Left cardiac atrium (tissue), 4 donors: ENCODE measurements around the gene GABRR1. TPM values are rescaled to one million over a fixed set of nuclear protein-coding genes. Genes with fewer than 3 reads are reported as not detected.
"Not testable (repeated sequence)": the region's sequence is repeated elsewhere in the genome, so short reads cannot be mapped to it uniquely, and the experiment has no call there.

Experiments used
- ATAC-seq, 2 donors: fragments of 200-7000 bp; cut with Tn5 transposase; one replicate each; pipeline ENCODE4 v1.9.1; 2020; ENCODE audit warnings: mild to moderate bottlenecking in 2 of 2, moderate library complexity in 2 of 2
- DNase-seq: peaks from one replicate; pipeline ENCODE4 v3.0.0-alpha.2; 2020
- intact Hi-C, 2 donors: fragments of 100-400 bp; cut with DNase I; formaldehyde crosslinking; loops; one replicate each; pipeline versions ENCODE4 v1.14.1 to v1.15.1; 2022 to 2023
- long read RNA-seq: library from polyadenylated mRNA; unstranded; transcript quantifications from one replicate; pipeline ENCODE4 v2.0.0, GENCODE V29; 2021
- total RNA-seq, 2 donors: library from RNA; stranded (reverse); fragmentation: NEBNext Ultra II Directional; extraction: Animal tissue kit (Norgen Biotek cat#: 25700); gene quantifications; one replicate each; pipeline ENCODE4 v1.2.1, GENCODE V29; 2021
- donor health status: DM: no; HTN: yes; CAD: no.
- donor health status: DM: no; HTN: yes; CAD: no; lungs with severe emphysema.
- donor health status: DM: yes; HTN: yes; CAD: no.
- donor health status: Dilated cardiomyopathy.

GABRR1 gene
- total RNA-seq = not detected
- long read RNA-seq = 0 reads

DNA sequence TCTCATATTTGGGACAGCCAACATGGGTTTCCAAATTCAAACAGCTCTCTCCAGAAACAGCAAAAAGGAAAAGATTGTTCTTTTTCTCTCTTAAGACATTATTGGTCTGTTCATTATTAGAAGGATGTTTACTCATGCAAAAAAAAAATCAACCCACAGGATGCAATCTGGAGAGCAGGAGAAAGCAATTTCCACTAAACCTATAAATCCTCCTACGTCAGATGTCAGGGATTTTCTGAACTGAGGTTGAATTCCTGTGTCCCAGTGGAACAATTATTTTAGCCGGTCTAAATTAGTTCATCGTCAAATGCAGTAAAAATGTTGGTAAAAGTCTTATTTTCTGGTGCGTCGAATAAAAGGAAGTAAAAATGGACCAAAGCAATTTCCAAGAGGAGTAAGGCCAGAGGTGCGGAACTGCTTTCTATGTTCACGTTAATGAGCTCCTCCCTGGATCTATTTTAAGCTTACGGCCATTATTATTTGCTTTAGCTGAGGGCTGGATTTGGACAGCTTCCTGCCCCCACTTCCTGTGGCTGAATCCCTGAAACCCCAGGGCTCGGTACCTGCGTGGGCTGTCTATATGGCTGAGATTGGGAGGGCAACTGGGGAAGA lies at the start of gene GABRR1:
GABRR1 (minus strand) TSS at position 60 of the 612 bp plus-strand sequence; CDS start at position 24, 36 bp downstream.
- no peak for ATAC-seq
- intact Hi-C loops = no loop called here
- DNase-seq = no peak

DNA sequence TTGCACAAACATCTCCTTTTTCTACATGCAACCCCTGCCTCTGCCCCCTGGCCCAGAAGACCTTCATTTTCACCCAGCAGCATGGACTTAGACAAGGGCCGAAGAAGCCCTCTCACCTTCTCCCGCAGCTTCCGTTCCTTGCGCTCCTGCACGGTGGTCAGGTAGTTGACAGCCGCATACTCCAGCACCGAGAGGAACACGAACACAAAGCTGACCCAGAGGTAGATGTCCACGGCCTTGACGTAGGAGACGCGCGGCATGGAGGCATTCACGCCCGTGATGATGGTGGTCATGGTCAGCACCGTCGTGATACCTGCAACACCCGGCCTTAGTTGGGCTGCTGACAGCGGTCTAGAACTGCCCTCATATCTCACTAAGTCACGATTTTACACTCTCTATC lies 47.1 kb upstream of the GABRR1 start:
- ATAC-seq = no peak
- no peak for DNase-seq
- intact Hi-C loops = no loop called here

DNA sequence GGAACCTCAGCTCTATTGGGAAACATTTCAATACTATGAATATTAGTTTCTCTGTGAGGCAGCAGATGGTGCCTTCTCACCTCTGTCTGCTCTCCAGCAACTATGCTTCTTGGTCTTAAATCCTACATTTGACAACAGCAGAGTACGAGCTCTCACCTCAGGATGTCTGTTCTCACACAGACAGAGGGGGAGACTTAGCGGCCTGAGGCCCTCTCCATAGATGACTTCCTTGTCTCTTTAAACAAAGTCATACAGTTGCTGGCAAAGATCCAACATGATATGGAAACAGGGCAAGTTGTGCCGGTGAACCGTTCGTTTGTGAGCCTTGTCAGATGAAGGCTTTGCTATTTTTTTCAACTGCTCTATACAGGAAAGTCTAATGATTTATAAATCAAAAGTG lies 43.7 kb upstream of the GABRR1 start:
- no peak for ATAC-seq
- intact Hi-C loops = no loop called here
- DNase-seq = no peak

GRCh38 chr6:89260310-89260709 lies 43.2 kb upstream of the GABRR1 start:
- DNase-seq = no peak
- no peak for ATAC-seq
- intact Hi-C loops = no loop called here

DNA sequence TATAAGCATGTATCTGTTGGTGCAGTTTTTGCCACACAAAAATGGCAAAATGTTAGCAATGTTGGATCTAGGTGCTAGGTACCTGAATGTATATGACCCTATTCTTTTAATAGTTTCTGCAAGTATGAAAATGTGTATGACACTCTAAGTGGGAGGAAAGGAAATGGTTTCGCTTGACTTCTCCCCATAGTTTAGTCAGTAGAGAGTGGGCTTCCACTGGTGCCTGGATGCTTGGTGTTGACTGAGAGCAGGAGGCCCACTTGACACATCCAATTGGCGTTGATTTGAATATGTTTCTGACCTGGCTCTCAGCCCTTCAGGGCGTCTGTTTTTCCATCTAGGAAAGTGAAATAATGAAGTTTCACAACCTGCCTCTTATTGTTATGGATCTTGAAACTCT lies 41.8 kb upstream of the GABRR1 start:
- no peak for DNase-seq
- ATAC-seq = no peak
- intact Hi-C loops = no loop called here

DNA sequence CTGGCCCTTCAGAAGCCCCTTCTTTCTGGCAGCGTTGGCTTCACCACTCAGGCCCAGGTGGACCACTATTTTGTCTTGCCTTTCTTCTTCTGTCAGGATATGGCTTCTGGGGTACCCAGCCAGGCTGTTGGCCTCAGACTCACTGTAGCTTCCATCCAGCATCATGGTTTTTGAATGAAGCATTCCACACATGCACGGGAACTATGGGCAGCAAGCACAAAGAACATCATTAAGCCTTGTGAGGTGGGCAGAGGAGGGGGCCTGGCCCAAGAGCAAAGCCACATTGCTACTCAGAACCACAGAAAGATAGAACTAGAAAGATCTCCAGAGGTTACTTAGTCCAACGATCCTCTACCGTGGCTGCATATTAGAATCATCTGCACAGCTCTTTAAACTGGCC lies 40.6 kb upstream of the GABRR1 start:
- intact Hi-C loops = no loop called here
- no peak for DNase-seq
- no peak for ATAC-seq

GRCh38 chr6:89257346-89257745 lies 40.2 kb upstream of the GABRR1 start:
- no peak for ATAC-seq
- intact Hi-C loops = no loop called here
- no peak for DNase-seq

DNA sequence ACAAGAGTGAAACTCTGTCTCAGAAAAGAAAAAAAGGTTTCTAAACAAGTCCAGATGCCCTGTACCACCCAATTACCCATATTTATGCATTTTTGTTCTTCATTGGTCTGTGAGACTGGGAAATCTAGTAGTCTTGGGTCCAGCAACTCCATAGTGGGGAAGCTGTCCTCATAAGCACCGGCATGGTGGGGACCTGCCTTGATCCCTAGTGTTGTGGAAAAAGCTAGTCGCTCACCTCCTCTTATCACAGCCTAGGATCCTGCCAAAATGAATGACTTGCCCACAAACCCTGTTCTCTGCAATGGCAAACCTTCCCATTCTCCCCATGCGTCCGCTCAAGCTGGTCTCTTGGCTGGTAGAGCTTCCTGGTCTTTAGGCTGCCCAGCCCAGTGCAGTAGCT lies 38.3 kb upstream of the GABRR1 start:
- intact Hi-C loops = no loop called here
- ATAC-seq (no peak), DNase-seq (no peak)

DNA sequence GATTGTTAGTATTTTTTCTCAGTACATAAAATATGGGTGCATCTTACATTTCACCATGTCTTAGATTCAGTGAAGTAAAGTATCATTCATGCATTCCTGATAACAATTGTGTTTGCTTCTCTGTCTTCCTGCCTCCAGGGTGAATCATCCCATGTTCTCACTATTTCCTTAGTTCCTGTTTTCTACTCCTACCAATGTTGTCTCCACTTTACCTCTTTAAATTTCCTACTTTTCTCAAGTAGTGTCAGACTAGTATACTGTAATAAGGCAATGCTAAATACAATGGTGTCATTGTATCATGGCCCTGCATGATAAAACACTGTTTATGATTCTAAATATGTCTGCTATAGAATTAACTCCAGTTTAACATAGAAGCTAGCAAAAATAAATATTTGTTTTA lies 37.4 kb upstream of the GABRR1 start:
- DNase-seq (no peak), ATAC-seq (no peak)
- intact Hi-C loops = no loop called here

DNA sequence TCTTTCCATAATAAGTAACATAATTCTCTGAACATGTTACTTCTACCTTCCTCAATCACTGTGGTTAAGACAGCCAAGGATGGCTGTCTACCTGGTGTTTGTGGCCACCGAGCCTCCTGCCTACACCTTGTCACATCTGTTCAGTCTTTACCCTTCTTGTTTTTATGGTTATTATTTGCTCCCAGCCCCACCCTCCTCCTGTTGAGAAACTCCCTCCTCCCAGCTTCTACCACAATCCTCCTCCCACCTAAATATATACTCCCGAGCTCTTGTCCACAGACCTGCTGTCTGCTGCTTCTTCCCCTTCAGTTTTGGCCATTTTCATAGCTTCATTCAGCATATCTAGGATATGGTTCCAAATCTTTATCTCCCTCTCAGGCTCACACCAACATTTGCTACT lies 35.7 kb upstream of the GABRR1 start:
- intact Hi-C loops = no loop called here
- DNase-seq = no peak

GRCh38 chr6:89251976-89252375 lies 34.8 kb upstream of the GABRR1 start:
- intact Hi-C loops = no loop called here
- ATAC-seq = no peak

More for the DNA sequence above, 35.7 kb upstream of the GABRR1 start:
- no peak for ATAC-seq

GRCh38 chr6:89251170-89251569 lies 34.0 kb upstream of the GABRR1 start:
- DNase-seq = no peak
- intact Hi-C loops = no loop called here
- ATAC-seq = no peak

More at GRCh38 chr6:89251976-89252375, 34.8 kb upstream of the GABRR1 start:
- no peak for DNase-seq

GRCh38 chr6:89250239-89250638 lies 33.1 kb upstream of the GABRR1 start:
- DNase-seq (no peak), ATAC-seq (no peak)
- intact Hi-C loops = no loop called here

DNA sequence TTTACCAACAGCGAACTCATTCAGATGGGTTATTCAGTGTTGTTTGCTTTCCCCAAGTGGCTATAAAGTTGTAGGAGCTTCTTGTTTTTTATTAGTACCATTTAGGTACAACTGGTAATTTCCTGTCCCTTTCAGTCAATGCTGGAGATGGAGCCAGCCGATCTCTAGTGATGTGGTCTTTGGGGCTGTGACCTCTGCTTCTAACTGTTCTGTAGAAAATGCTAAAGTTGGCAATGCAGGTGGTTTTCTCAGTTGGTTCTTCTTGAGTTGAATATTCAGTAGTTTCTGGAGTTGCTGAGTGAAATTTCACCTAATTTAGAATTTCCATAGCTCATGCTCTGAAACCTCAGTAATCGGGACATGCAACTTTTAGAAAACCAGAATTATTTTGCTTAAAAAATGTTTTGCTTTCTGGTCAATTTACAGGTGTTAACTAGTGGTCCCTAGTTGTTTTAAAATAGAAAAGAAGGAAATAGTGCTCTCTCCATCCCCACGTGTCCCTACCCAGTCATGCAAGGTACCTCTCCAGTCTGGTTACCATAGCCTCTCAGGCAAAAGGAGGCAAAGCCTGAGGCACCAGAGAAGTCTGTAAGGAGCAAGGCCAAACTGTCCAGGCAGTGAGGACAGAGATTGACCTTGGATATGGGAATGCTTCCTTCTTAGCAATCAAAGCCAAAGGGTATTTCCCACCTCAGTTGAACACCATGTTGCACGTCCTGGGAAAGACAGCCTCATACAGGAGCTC lies 27.3 kb upstream of the GABRR1 start:
- intact Hi-C loops = loop anchor here in 1 of 2 donors (5.0 to 10.0 kb wide), 2 partner anchors 120 to 262 kb away; no protein-coding TSS in a partner anchor
- DNase-seq = no peak
- no peak for ATAC-seq

- no peak for DNase-seq
- ATAC-seq = no peak
- intact Hi-C loops = loop anchor here (2.0 to 10.0 kb wide), 4 partner anchors 118 to 261 kb away; no protein-coding TSS in a partner anchor
Measured at GRCh38 chr6:89243331-89243629, 26.1 kb upstream of the GABRR1 start.

GRCh38 chr6:89242574-89243330 lies 25.6 kb upstream of the GABRR1 start:
- intact Hi-C loops = loop anchor here (2.0 to 10.0 kb wide), 4 partner anchors 118 to 260 kb away; no protein-coding TSS in a partner anchor
- ATAC-seq = no peak
- no peak for DNase-seq

GRCh38 chr6:89239338-89239737 lies 22.2 kb upstream of the GABRR1 start:
- intact Hi-C loops = no loop called here
- ATAC-seq (no peak), DNase-seq (no peak)

- intact Hi-C loops = no loop called here
- DNase-seq = no peak
- no peak for ATAC-seq
Measured at GRCh38 chr6:89237158-89237557, 20.0 kb upstream of the GABRR1 start.

DNA sequence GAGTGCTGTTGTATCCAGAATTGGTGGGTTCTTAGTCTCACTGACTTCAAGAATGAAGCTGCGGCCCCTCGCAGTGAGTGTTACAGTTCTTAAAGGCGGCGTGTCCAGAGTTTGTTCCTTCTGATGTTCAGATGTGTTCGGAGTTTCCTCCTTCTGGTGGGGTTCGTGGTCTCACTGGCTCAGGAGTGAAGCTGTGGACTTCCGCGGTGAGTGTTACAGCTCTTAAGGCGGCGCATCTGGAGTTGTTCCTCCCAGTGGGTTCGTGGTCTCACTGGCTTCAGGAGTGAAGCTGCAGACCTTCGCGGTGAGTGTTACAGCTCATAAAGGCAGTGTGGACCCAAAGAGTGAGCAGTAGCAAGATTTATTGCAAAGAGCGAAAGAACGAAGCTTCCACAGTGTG lies 16.4 kb upstream of the GABRR1 start:
- ATAC-seq, DNase-seq, intact Hi-C loops: not testable (repeated sequence)

GRCh38 chr6:89222712-89223039 lies 5.5 kb upstream of the GABRR1 start:
- DNase-seq (no peak), ATAC-seq (no peak)
- intact Hi-C loops = no loop called here
